GM18909 (cell line): ENCODE results near the gene DDX4.
"Not testable (repeated sequence)": the region's sequence is repeated elsewhere in the genome, so short reads cannot be mapped to it uniquely, and the experiment has no call there.

ENCODE experiments used
- ATAC-seq: cut with Tn5 transposase; IDR thresholded peaks from one replicate; pipeline ENCODE4 v1.9.1; 2021; ENCODE audit warnings: mild to moderate bottlenecking; ENCODE audit not compliant: unreplicated experiment, poor library complexity

Gene DDX4

DNA sequence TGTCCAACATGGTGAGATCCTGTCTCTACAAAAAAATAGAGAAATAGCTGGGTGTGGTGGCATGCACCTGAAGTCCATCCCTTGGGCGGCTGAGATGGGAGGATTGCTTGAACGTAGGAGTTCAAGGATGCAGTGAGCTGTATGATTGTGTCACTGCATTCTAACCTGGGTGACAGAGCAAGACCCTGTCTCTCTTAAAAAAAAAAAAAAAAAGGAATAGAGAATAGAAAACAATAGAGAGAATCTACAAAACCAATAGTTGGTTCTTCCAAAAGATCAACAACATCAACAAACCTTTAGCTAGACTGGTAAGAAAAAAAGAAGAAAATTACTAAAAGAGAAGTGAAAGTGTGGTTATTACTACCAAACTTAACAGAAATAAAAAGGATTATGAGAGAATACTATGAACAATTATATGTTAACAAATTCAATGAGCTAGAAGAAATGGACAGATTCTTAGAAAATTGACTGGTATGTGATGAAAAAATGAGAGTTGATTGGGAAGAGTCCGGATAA, 17.6 kb upstream of the DDX4 start:
- no peak for ATAC-seq

DNA sequence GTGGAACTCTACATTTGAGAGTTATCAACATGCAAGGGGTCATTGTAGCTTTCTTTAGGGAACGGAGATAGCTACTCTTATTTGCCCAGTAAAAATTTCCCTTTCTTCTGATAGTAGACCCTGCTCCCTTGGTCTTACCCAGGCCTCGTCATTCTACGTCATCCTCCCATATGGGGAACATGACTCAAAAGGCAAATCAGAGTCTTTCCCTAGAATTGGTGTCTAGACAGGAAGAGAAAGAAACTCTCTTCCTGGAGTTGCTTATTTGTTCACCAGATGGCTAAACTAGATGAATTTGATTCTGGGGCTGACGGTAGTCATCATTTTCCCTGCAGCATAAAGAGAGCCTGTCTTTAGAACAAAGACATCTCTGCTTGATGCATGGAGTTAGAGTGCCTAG, 13.6 kb upstream of the DDX4 start:
- no peak for ATAC-seq

DNA sequence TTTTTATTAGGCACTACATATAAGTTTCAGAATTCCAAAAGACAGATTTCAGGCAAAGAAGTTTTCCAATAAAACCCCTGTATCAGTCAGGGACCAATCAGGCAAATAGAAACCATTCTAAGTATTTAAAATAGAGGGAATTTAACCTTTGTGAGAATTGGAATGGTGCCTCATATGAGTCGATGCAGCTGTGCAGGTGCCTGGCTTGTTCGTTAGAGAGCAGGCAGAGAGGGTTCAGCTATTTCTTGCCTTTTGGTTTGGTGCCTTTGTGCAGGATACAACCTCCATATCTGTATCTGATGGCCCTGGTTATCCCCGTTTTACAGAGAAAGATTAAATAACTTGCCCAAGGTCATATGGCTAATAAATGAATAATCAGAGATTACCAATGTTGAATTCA, 6.0 kb upstream of the DDX4 start:
- no peak for ATAC-seq

GRCh38 chr5:55732585-55732984, 5.3 kb upstream of the DDX4 start:
- ATAC-seq, result no peak

DNA sequence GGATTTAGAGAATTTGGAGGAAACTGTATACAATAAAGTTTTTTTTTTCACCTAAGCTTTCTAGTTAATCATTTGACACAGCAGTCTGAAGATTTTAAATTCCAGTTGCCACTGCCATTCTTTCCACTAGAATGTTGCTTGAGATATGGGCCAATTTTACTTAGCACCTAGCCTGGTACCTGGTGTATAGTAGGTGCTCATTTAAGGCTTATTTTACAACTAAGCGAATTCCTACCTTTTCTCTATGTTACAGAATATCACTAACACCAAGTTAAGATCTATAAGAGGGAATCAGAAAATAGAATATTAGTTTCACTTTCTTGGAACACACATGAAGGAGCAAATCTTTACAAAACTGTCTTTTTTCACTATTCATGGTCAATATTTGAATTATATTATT, 3.2 kb upstream of the DDX4 start:
- no peak for ATAC-seq

- ATAC-seq, result no peak
Measured at GRCh38 chr5:55742778-55743177, 4.9 kb downstream of the DDX4 start.

GRCh38 chr5:55747778-55748318, 10.0 kb downstream of the DDX4 start:
- no peak for ATAC-seq

DNA sequence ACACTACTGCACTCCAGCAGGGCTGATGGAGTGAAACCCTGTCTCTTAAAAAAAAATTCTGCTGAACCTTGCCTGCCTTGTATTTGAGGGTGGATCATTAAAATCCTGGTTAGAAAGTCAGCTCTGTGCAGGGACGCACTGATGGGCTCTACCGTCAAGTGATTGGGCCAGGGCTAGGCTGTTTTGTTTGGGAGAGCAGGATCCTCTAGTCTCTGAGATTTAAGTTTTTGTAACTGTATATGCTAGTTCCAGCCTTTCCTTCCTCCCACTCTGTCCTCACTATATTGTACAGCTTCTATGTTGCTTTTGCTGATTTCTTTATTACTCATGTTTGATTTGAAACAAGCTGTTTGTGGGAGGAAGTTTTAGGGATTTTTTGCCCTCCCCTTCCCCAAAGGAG, 11.5 kb downstream of the DDX4 start:
- ATAC-seq, result no peak

GRCh38 chr5:55750063-55750462, 12.2 kb downstream of the DDX4 start:
- ATAC-seq, result no peak

DNA sequence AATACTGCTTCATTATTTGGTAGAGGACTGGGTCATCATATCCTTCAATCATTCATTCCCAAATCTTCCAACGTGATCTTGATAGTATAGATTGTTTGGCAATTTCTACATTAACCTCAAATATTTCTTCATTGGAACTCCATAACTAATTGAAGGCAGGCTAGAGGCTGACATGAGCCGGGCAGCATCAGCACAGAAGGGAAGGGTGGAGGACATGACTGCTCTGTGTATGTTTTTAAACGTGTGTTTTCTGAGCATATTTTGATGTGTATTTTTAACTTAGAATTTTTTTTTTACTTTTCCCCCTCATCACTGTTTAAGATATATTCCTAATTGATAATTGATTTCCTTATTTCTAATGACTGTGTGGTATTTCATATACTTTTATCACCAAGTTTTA, 12.6 kb downstream of the DDX4 start:
- ATAC-seq, result no peak

DNA sequence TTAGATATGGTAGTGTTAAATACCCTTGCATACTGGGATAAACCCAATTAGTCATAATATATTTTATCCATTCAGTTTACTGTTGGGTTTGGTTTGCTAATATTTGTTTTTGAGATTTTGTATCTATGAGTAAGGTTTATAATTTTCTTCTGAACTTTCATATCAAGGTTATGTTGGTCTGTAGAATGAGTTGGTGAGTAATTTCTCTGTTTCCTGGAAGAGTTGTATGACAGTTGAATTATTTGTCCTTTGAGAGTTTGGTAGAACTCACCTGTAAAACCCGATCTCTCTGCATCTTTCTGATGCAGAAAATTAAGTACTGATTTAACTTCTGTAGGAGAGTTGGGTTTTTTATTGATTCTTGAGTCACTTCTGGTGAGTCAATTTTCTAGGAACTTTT, 20.4 kb downstream of the DDX4 start:
- no peak for ATAC-seq

GRCh38 chr5:55758714-55759113, 20.9 kb downstream of the DDX4 start:
- no peak for ATAC-seq

DNA sequence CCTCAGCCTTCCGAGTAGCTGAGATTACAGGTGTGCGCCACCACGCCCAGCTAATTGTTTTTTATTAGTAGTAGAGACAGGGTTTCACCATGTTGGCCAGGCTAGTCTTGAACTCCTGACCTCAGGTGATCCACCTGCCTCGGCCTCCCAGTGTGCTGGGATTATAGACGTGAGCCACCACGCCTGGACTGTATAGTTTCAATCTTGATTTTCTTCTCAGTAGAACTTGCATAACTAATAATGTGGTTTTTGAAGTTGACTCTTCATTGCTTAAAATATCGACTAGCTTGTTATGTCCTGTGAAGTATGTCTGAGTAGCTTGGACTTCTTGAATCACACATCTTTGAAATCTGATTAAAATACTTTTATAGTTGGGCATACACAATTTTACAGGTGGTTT, 23.9 kb downstream of the DDX4 start:
- not testable (repeated sequence) for ATAC-seq

- ATAC-seq, result peak; percentile 74
Measured at GRCh38 chr5:55763746-55764420, 26.0 kb downstream of the DDX4 start.

GRCh38 chr5:55768279-55768678, 30.4 kb downstream of the DDX4 start:
- no peak for ATAC-seq

- ATAC-seq, result no peak
Measured at GRCh38 chr5:55771175-55771655, 33.4 kb downstream of the DDX4 start.

- ATAC-seq, result no peak
Measured at GRCh38 chr5:55773057-55773456, 35.2 kb downstream of the DDX4 start.

GRCh38 chr5:55777332-55777731, 39.5 kb downstream of the DDX4 start:
- no peak for ATAC-seq

- ATAC-seq, result no peak
Measured at GRCh38 chr5:55800924-55801323, 63.1 kb downstream of the DDX4 start.

- ATAC-seq, result not testable (repeated sequence)
Measured at GRCh38 chr5:55808814-55809213, 71.0 kb downstream of the DDX4 start.

DNA sequence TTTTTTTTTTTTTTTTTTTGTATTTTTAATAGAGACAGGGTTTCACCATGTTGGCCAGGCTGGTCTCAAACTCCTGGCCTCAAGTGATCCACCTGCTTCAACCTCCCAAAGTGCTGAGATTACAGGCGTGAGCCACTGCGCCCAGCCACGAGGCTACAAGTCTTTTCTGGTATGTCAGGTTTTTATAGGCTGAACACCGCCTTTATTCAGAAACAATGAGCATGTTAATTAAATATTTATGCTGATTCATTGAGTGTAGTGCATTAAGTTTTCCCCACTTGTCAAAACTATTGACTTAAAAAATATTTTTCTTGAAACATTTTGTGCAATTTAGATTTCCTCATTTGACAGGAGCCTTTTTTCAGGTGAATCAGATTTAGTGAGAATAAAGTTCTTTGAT, 78.1 kb downstream of the DDX4 start:
- not testable (repeated sequence) for ATAC-seq

- ATAC-seq, result no peak
Measured at GRCh38 chr5:55816342-55816741, 78.5 kb downstream of the DDX4 start.
